Common myeloid progenitor, CD34-positive (primary cell): Measurements from ENCODE around the gene TBX2.
"Not testable (repeated sequence)": the region's sequence is repeated elsewhere in the genome, so short reads cannot be mapped to it uniquely, and the experiment has no call there.

Experiments used
- CTCF ChIA-PET: fragments of 350-600 bp; sonication (Branson Sonifier 250); formaldehyde crosslinking; loops from one replicate; lab custom pipeline; 2021; ENCODE audit warnings: antibody characterized with exemption; lab: Charles Lee
- POLR2A ChIA-PET: fragments of 350-600 bp; sonication (Branson Sonifier 250); formaldehyde crosslinking; loops from one replicate; lab custom pipeline; 2021; ENCODE audit warnings: antibody characterized with exemption; lab: Charles Lee
- DNase-seq, 3 donors: peaks; one replicate each; pipeline versions ENCODE4 v3.0.0 to v3.0.0-alpha.2; 2013
- H3K27ac ChIP-seq, 2 experiments: 1 replicate in 1 of 2; 2 replicates in 1 of 2; pipeline ENCODE4 v1.7.0; 2013; ENCODE audit warnings: inconsistent platforms in 2 of 2, low read length in 2 of 2, mild to moderate bottlenecking in 2 of 2, low read depth in 1 of 2, moderate library complexity in 1 of 2; ENCODE audit not compliant: severe bottlenecking in 2 of 2, insufficient read depth in 1 of 2, poor library complexity in 1 of 2
- H3K27me3 ChIP-seq, 5 experiments: replicated peaks in 2 of 5; 1 replicate in 3 of 5; 2 replicates in 2 of 5; pipeline versions ENCODE4 v1.6.1 to v1.7.0; 2013; ENCODE audit warnings: low read length in 4 of 5, mild to moderate bottlenecking in 2 of 5, moderate library complexity in 2 of 5, inconsistent platforms in 1 of 5; ENCODE audit not compliant: insufficient read depth in 5 of 5, control insufficient read depth in 4 of 5
- H3K36me3 ChIP-seq, 4 experiments: 1 replicate in 2 of 4; 2 replicates in 2 of 4; pipeline versions ENCODE4 v1.6.1 to v1.7.0; 2013; ENCODE audit warnings: low read length in 3 of 4, control low read depth in 1 of 4, mild to moderate bottlenecking in 1 of 4; ENCODE audit not compliant: control insufficient read depth in 4 of 4, insufficient read depth in 4 of 4
- H3K4me1 ChIP-seq, 4 experiments: 1 replicate in 3 of 4; 2 replicates in 1 of 4; pipeline versions ENCODE4 v1.6.1 to v1.7.1; 2013; ENCODE audit warnings: low read length in 3 of 4, mild to moderate bottlenecking in 3 of 4, control low read depth in 1 of 4, inconsistent platforms in 1 of 4, moderate library complexity in 1 of 4; ENCODE audit not compliant: control insufficient read depth in 4 of 4, insufficient read depth in 4 of 4; ENCODE audit errors: control extremely low read depth in 1 of 4
- H3K4me3 ChIP-seq, 7 experiments: 1 replicate in 4 of 7; 2 replicates in 3 of 7; pipeline versions ENCODE4 v1.5.1 to v1.7.0; 2013; ENCODE audit warnings: mild to moderate bottlenecking in 7 of 7, low read length in 6 of 7, moderate library complexity in 6 of 7, inconsistent platforms in 2 of 7, low read depth in 2 of 7, control low read depth in 1 of 7; ENCODE audit not compliant: insufficient read depth in 4 of 7, control insufficient read depth in 1 of 7; ENCODE audit errors: extremely low read depth in 1 of 7
- H3K9me3 ChIP-seq, 5 experiments: 1 replicate in 4 of 5; 2 replicates in 1 of 5; pipeline versions ENCODE4 v1.6.1 to v1.7.1; 2013; ENCODE audit warnings: low read length in 4 of 5, mild to moderate bottlenecking in 2 of 5, inconsistent platforms in 1 of 5, low read depth in 1 of 5, moderate library complexity in 1 of 5; ENCODE audit not compliant: control insufficient read depth in 4 of 5, insufficient read depth in 2 of 5; ENCODE audit errors: control extremely low read depth in 1 of 5
- WGBS: methylation state at CpG from one replicate; pipeline ENCODE4 v1.1.5; 2013; ENCODE audit not compliant: insufficient coverage; 5-methylcytosine and 5-hydroxymethylcytosine counted together

The TBX2 gene

DNA sequence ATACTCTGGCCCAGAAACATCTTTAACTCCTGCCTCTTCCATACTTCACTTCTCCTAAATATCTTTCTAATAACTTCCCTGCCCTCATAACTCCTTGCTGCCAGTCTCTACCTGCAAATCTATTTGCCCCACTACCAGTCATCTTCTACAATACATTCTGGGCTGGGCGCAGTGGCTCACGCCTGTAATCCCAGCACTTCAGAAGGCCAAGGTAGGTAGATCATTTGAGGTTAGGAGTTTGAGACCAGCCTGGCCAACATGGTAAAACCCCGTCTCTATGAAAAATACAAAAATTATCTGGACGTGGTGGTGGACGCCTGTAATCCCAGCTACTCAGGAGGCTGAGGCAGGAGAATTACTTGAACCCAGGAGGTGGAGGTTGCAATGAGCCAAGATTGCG, 41.9 kb downstream of the TBX2 start:
- POLR2A ChIA-PET, DNase-seq, H3K4me1 ChIP-seq, CTCF ChIA-PET, H3K4me3 ChIP-seq, H3K27ac ChIP-seq, H3K36me3 ChIP-seq: not testable (repeated sequence)
- peaks cover 10 to 61% (median 13%) of the 10 kb centered on the region in 5 experiments for H3K27me3 ChIP-seq
- peaks cover 3 to 19% (median 6%) of the 10 kb centered on the region in 5 experiments for H3K9me3 ChIP-seq
- 97% methylated on average over 5 of the region's 6 CpGs for WGBS

DNA sequence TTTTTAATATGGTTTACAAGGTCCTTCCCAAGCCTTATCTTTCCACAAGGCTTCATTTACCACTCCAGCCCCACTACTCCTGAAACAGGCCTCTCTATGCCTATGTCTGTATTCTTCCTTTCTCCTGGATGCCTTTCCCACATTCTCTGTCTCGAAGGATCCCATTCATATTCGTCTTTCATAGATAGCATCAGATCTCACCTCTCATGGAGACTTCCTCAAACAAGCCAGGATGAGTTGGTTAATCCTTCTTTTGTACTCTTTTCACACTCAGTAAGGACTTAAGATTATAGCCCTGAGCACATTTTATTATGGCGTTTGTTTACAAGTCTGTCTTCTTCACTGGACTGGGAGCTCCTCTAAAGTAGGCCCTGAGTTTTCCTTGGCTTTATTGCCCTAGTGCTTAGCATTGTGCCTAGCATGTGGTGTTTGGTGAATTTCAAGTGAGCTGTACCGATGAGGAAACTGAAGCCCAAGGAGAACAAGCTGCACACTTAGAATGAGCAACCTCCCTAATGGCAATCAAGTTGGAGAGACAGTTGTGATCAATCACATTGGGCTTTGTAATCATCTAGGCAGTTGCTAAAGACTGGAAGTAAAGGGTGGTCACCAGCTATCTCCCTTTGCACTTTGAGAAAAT, 42.6 kb downstream of the TBX2 start:
- Histone ChIP-seq H3K27ac (no peak overlapping the region), H3K9me3 (peaks cover under 1 to 17% (median 6%) of the 10 kb centered on the region in 5 experiments), H3K4me3 (no peak overlapping the region), H3K4me1 (no peaks in the 10 kb centered on the region), H3K36me3 (no peaks in the 10 kb centered on the region), H3K27me3 (peaks cover 12 to 66% (median 18%) of the 10 kb centered on the region in 5 experiments)
- ChIA-PET POLR2A (no interaction called here), CTCF (no interaction called here)
- 92% methylated on average over 3 of the region's 4 CpGs for WGBS
- no peak for DNase-seq

DNA sequence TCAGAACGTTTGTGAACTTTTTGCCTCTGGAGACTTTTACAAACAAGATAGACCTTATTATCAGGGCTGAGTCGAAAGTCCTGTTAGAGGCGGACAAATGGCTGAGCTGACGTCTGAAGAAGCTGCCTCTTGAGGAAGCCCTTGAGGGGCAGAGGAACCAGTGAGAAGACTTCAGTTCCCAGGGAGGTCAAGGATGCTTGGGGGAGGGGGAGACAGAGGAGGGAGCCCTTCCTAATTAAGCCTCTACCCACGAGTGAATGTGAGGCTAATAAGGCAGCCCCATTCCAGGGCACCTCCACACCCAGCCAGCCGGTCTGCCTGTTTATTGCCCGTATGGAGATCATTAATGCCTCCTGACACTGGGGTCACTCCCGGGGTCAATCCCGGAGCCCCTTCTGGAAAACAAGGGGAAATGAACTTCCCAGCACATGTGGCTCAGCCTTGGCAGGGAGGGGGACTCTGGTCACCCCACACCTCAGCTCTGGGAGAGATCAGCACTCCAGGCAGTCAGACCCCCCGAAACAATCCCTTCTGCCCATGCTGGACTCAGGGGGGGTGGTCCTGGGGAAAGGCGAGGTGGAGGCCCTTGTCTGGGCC, 43.3 kb downstream of the TBX2 start:
- H3K4me1 ChIP-seq, result no peaks in the 10 kb centered on the region

DNA sequence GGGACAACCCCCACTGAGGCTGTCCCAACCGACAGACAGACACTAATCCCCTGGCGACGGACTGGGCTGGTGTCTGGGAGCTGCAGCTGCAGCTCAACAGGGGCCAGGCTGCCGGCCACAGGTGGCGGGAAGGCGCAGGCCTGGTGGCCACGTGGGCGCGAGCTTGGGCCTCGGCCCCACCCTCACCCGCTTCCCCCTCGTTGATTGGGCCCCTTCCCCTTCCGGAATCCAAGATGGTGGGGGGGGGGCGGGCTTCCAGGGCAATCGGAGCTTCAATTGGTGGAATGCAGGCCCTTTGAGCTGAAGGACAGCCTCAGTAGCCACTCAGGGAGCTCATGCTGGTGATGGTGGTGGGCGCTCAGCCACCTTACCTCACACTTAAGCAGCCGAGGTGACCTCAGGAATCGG, 43.8 kb downstream of the TBX2 start:
- no peak for DNase-seq
- H3K36me3 ChIP-seq, result no peaks in the 10 kb centered on the region
- ChIA-PET POLR2A (no interaction called here), CTCF (no interaction called here)
- H3K4me1 ChIP-seq, result no peaks in the 10 kb centered on the region
- no peak overlapping the region for H3K27ac ChIP-seq
- H3K4me3 ChIP-seq, result no peak overlapping the region
- H3K9me3 ChIP-seq, result peaks cover 0 to 9% (median 3%) of the 10 kb centered on the region in 5 experiments
- H3K27me3 ChIP-seq, result peaks cover 18 to 74% (median 22%) of the 10 kb centered on the region in 5 experiments
- 90% methylated on average over 14 of the region's 18 CpGs for WGBS

More for the DNA sequence above, 43.3 kb downstream of the TBX2 start:
- H3K27ac ChIP-seq, result no peak overlapping the region
- H3K4me3 ChIP-seq, result no peak overlapping the region
- peaks cover 0 to 11% (median 3%) of the 10 kb centered on the region in 5 experiments for H3K9me3 ChIP-seq
- no peaks in the 10 kb centered on the region for H3K36me3 ChIP-seq
- CTCF ChIA-PET, result no interaction called here
- peaks cover 15 to 73% (median 22%) of the 10 kb centered on the region in 5 experiments for H3K27me3 ChIP-seq
- POLR2A ChIA-PET, result no interaction called here
- DNase-seq, result no peak
- 83% methylated on average over 9 of the region's 11 CpGs for WGBS

DNA sequence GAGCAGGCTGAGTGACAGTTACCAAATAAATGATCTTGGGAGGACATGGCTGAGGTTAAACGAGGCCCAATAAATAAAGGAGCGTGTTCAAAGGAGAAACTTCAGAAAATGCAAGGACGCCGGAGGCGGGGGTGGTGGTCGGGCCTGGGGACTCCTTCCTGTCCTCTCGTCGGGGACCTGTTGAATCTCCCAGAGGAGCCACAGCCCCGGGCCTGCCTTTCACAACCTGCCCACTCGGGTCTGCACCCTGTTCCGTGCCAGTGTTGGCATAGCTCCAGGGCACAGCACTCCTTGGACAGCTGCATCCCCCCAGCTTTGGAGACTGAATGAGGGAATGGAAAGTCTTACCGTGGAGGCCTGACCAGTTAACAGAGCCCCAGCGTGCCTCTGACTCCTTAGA, 44.4 kb downstream of the TBX2 start:
- CTCF ChIA-PET, result interaction anchor here (1.1 kb wide), 1 partner anchor 10 kb away, joined by 3 read pairs; no protein-coding TSS in a partner anchor
- H3K27me3 ChIP-seq, result peaks cover 21 to 75% (median 22%) of the 10 kb centered on the region in 5 experiments
- POLR2A ChIA-PET, result no interaction called here
- no peak overlapping the region for H3K27ac ChIP-seq
- no peak overlapping the region for H3K4me3 ChIP-seq
- DNase-seq, result no peak
- H3K9me3 ChIP-seq, result peaks cover 0 to 9% (median 3%) of the 10 kb centered on the region in 5 experiments
- H3K36me3 ChIP-seq, result no peaks in the 10 kb centered on the region
- no peaks in the 10 kb centered on the region for H3K4me1 ChIP-seq
- WGBS, result 95% methylated on average over 9 of the region's 13 CpGs

DNA sequence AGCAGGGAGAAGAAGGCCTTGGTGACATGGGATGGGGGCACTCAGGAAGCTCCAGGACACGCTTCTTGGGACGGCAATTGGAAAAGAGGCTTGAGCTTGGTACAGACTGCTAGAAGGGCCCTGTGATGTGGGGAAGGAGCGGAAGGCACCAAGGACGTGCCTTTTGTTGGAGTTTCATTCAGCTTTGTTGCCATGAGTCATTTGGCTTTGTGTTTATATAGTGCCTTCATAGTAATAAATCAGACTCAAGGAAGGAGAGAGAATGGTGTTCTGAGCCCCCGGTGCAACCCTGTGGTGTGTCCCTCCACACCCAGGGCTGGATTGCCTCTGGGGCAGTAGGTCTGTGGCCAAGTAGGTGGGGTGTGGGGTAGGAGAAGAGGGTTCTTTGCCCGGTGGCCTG, 45.2 kb downstream of the TBX2 start:
- no peak overlapping the region for H3K27ac ChIP-seq
- no peak overlapping the region for H3K4me3 ChIP-seq
- no peaks in the 10 kb centered on the region for H3K36me3 ChIP-seq
- no peaks in the 10 kb centered on the region for H3K4me1 ChIP-seq
- H3K27me3 ChIP-seq, result peaks cover 24 to 78% (median 27%) of the 10 kb centered on the region in 5 experiments
- 67% methylated on average over 5 of the region's 6 CpGs for WGBS
- ChIA-PET CTCF (interaction anchor here (1.0 to 1.1 kb wide), 2 partner anchors 10 to 17 kb away, joined by 3 read pairs; no protein-coding TSS in a partner anchor), POLR2A (no interaction called here)
- DNase-seq, result no peak
- peaks cover 0 to 7% (median 3%) of the 10 kb centered on the region in 5 experiments for H3K9me3 ChIP-seq

DNA sequence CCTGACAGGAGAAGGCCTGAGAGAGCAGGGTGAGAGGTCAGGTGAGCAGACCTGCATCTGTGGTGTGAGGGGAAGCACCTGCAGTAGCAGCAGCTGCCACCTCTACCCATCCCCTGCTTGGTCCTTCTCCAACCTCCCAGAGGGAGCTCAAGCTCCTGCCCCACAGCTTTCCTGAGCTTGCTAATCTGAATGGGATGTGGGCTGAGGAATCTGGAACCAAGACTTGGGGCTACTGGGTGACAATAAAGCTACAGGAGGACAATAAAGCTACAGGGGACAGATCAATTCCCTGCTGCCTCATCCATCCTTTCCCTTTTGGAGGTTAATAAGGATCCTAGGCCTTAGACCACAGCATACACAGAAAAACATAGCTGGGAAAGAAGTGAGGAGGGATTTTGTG, 47.7 kb downstream of the TBX2 start:
- Histone ChIP-seq H3K27me3 (peaks cover 30 to 87% (median 38%) of the 10 kb centered on the region in 5 experiments), H3K4me3 (no peak overlapping the region), H3K4me1 (peaks cover 0 to 11% (median 9%) of the 10 kb centered on the region in 4 experiments), H3K36me3 (no peaks in the 10 kb centered on the region), H3K27ac (no peak overlapping the region), H3K9me3 (no peaks in the 10 kb centered on the region)
- DNase-seq, result no peak
- ChIA-PET POLR2A (no interaction called here), CTCF (interaction anchor here (1.0 to 2.2 kb wide), 2 partner anchors 14 to 36 kb away, joined by 6 to 8 read pairs; no protein-coding TSS in a partner anchor)
